Spleen (tissue), 7 donors: ENCODE results near the gene LRFN5.

Experiments
- POLR2A ChIP-seq, 3 donors: fragments of 450-650 bp; IDR thresholded peaks; one replicate each; pipeline ENCODE4 v1.5.1; 2017; ENCODE audit warnings: antibody characterized with exemption in 3 of 3, mild to moderate bottlenecking in 1 of 3
- POLR2AphosphoS5 ChIP-seq, 3 donors: sonication (generic); formaldehyde crosslinking; IDR thresholded peaks; one replicate each; pipeline ENCODE4 v1.5.1; 2017; ENCODE audit warnings: antibody characterized with exemption in 3 of 3
- TF ChIP-seq, protein P1 (sequence below), 11 experiments: fragments of 200-600 bp in 7 of 11; fragments of 450-650 bp in 4 of 11; sonication (generic) in 4 of 11; IDR thresholded peaks in 8 of 11; conservative IDR thresholded peaks in 3 of 11; 1 replicate in 7 of 11; 2 replicates in 4 of 11; pipeline versions ENCODE4 v1.4.0 to v1.8.0; 2016 to 2021; ENCODE audit warnings: antibody characterized with exemption in 11 of 11, inconsistent platforms in 4 of 11, mild to moderate bottlenecking in 1 of 11
- donor health status: DM: no; HTN: no; CAD: no; lungs with moderate emphysema.
- donor health status: DM: no; HTN: no; CAD: no.
- donor health status: DM: no; HTN: no; CAD: no.

DNA sequence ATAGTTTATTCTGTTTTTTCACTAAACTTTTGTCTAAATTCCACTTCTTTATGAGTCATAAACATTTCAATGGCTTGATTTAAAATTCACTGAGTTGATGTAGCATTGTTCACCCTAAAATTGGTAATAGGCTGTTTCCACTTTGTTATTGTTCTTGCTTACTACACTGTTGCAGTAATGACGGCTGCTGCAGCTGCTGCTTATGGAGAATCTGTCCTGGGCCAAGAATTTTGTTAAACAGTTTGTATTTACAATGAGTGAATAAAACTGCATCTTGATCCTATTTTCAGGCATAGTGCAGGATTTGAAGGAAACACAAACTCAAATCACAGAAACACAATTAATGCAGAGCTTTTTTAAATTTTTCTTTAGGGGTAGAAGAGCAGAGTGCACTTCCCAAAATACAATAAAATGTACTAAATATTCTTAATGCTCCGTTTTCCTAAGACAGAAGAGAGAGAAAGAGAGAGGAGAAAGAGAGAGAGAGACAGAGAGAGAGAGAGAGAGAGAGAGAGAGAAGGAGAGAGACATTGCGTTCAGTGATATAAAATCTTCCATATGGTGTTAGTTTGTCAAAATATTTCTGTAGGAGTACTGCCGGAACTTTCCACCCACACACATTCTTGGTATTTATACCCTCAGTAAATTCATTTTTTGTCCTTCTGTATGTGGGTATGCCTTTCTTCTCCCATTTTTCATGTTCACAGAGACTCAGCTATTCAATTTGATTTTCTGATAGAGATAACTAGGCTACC, 266.4 kb downstream of the LRFN5 start:
- TF ChIP-seq, protein P1, sequence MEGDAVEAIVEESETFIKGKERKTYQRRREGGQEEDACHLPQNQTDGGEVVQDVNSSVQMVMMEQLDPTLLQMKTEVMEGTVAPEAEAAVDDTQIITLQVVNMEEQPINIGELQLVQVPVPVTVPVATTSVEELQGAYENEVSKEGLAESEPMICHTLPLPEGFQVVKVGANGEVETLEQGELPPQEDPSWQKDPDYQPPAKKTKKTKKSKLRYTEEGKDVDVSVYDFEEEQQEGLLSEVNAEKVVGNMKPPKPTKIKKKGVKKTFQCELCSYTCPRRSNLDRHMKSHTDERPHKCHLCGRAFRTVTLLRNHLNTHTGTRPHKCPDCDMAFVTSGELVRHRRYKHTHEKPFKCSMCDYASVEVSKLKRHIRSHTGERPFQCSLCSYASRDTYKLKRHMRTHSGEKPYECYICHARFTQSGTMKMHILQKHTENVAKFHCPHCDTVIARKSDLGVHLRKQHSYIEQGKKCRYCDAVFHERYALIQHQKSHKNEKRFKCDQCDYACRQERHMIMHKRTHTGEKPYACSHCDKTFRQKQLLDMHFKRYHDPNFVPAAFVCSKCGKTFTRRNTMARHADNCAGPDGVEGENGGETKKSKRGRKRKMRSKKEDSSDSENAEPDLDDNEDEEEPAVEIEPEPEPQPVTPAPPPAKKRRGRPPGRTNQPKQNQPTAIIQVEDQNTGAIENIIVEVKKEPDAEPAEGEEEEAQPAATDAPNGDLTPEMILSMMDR (IDR thresholded peaks at IDR 0.05 in 8 of 11, conservative IDR thresholded peaks at IDR 0.05 in 3 of 11), result no peak
- TF ChIP-seq POLR2A (IDR thresholded peaks at IDR 0.05) (no peak), POLR2AphosphoS5 (IDR thresholded peaks at IDR 0.05) (no peak)
